HG02798 (cell line): Measurements from ENCODE around the gene RSPH1.
A peak's percentile ranks its signal among the peaks of the same experiment; 100 is the strongest.

ENCODE experiments used
- ATAC-seq: cut with Tn5 transposase; IDR thresholded peaks from one replicate; pipeline ENCODE4 v1.9.1; 2021; ENCODE audit warnings: mild to moderate bottlenecking; ENCODE audit not compliant: unreplicated experiment, poor library complexity

The RSPH1 gene

DNA sequence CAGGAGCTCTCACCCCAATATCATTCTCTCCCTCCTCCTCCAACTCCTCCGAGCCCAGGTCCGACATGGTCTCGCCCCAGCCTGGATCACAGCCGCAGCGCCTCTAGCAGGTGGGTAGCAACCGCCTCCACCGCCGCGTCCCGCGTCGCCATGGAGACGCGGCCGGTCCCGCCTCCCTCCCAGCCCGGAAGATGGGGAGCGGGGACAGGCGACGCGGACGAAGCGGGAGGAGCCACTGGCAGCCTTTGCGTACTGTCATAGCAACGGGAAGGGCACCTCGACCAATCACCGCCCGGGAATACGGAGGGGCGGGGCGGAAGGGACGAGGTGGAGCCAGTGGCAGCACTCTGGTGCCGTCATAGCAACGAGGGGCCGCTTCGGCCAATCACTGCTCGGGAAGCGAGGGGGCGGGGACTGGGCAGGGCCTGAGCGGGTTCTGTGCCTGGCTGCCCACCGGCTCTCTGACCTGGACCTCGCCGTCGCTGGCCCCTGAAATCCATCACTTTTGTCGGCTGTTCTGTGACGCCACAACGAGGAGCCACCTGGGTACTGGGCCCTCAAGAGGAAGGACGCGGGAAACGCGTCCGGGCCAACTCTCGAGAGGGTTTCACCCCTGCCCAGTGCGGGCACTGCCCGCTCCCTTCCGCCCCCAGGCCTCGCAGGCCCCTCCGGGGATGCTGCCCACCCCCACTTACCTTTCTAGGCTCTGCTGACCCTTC is at the start of gene RSPH1:
RSPH1 (minus strand) TSS at position 105 of the 719 bp plus-strand sequence; CDS start at position 67, 38 bp downstream.
- peak; percentile 99 for ATAC-seq

DNA sequence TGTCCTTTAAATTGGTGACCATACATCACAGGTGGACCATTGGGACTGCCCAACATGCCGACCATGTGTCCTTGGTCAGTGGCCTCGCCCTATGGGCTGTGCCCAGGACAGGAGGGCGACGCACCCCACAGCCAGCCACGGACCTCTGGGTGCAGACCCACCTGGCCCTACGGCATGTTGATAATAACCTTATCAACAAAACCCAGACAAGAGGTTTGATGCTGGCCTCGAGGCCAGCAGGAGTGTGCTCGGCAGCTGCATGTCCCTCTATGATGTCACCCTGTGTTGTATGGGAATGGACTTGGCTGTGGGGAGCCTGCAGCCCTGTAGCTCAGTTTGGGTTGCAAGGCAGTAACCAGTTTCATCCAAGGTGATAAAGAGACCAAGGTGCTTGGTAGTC is 49.7 kb upstream of the RSPH1 start:
- no peak for ATAC-seq

DNA sequence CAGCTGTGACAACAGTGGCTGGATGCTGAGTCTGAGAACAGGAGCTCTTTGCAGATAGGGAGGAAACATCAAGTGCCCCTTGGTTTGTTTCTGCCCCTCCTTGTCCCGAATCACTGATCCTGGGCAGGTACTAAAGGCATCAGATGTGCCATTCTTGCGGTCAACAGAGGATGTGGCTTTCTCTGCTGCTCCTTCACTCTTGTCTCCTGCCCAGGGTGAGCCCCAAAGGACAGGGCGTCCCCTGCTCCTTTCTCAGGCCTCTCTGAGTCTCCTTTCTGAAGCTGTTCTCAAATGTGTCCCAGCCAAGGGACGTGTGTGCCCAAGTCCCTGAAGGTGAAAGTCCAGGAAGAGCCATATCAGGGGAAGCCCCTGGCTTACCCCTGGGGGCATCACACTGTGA is 49.3 kb upstream of the RSPH1 start:
- ATAC-seq, result no peak

DNA sequence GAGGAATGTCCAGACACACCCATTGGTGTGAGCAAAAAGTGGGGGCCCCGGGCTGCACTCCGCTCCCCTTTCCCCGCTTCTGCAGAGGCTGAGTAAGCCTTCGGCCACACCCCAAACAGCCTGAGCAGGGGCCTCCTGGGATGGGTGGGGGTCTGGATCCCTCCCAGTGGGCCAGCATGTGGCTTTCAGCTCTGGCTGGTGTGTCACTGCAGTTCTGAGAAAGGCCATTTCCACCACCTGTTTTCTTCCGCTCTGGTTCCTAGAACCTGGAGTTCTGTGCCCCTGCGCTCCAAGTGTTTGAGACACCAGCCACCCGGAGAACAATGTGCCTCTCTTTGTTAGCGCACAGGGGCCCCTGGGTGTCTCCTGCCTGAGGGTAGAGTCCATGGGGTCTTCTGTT is 48.5 kb upstream of the RSPH1 start:
- ATAC-seq, result no peak

DNA sequence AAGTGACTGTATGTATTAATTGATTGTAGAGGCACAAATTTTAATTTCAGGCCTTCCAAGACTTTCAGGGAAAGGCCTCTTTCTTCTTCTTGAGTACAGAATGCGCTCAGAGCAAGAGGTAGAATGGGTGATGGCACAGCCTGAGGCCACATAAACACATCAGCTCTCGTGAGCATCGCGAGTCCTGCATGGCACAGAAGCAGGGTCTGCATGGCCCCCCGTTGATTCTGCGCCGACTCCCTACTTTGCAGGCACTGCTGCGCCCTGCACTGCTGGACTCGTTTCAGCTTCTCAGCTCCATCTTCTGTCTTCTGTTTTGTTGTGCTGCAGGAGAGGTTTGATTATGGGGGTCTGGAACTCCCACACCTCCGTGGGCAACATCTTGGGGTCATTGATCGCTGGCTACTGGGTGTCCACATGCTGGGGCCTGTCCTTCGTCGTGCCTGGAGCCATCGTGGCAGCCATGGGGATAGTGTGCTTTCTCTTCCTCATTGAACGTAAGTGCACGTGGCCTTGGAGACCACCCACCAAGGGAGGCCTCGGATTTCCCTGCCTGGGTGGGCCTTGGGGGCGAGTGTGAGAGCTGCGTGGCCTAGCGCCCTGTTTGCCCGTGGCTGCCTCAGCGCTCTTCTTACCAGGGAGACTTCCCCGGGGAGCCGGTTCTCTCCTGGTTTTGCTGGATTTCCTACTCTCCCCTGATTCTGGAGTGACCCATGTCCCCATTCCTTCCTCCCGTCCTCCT is 47.3 kb upstream of the RSPH1 start:
- ATAC-seq, result no peak

DNA sequence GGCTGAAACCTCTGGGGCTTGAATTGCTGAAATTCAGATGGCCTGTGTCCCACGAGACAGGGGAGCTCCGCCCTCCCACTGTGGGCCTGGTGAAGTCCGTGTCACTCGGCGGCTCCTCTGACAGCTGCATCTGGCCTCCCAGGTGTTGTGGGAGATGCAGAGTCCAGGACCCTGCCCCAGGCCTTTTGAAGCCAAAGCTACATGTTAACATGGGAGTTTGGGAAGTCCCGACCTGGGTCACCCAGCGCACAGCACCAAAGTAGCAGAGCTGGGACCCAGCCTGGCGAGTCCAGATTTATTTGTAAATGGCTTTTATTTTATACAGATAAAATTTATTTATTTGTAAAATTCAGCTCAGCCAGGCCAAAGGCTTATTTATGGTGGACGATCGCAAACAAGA is 46.6 kb upstream of the RSPH1 start:
- ATAC-seq, result no peak

DNA sequence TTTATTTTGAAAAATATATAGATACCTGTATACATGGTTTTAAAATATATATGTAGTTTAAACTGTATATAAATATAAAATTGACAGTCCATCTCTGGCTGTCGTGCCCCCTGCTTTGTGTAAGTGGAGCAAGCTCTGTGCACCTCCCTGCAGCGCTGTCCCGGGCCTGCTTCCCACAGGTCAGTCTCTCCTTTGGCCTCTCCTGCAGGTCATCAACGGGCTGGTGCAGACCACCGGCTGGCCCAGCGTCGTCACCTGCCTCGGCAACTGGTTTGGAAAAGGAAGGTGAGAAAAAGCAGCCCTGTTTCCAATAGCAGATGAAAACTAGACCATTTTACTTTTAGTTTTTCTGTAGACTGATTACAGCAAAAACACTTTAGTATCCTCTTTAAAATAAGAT is 46.2 kb upstream of the RSPH1 start:
- ATAC-seq, result no peak

DNA sequence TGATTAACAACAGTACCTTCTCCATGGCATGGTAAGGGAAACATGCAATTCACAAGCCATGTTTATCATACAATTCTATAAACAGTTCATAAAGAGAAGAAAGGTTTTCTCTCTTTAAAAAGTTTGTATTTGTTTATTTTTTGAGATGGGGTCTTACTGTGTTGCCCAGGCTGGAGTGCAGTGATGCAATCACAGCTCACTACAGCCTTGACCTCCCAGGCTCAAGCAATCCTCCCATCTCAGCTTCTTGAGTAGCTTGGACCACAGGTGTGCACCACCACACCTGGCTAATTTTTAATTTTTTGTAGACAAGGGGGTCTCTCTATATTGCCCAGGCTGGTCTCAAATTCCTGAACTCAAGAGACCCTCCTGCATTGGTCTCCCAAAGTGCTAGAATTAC is 45.6 kb upstream of the RSPH1 start:
- no peak for ATAC-seq

DNA sequence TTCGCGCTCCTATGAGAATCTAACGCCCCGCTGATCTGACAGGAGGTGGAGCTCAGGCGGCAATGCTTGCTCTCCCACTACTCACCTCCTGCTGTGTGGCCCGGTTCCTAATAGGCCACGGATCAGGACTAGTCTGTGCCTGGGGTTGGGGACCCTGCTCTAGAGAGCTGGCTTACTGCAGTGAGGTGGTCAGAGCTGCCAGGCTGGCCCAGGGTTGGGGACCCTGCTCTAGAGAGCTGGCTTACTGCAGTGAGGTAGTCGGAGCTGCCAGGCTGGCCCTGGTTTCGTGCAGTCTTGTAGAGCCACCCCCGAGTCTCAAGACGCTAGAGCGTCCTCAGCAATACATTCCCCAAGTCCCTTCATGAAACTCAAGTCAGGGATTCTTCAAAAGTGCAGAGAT is 45.1 kb upstream of the RSPH1 start:
- no peak for ATAC-seq

DNA sequence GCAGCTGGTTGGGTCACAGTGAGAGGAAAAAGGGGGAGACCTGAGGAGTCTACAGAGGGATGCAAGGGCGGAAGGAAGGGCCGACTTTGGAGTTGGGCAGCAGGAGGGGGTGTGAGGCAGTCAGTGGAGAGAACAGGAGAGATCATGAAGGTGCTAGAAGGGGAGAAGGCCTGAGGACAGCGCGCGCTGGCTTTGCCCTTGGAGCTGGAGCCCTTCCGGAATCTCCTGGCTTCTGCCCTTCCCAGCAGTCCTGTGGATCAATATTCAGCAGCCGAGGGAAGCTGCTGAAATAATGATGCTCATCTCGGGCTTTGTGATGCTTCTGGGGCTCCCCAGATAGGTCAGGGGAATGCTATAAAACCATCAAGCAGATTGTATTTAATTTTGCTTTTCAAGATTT is 44.4 kb upstream of the RSPH1 start:
- ATAC-seq, result no peak

DNA sequence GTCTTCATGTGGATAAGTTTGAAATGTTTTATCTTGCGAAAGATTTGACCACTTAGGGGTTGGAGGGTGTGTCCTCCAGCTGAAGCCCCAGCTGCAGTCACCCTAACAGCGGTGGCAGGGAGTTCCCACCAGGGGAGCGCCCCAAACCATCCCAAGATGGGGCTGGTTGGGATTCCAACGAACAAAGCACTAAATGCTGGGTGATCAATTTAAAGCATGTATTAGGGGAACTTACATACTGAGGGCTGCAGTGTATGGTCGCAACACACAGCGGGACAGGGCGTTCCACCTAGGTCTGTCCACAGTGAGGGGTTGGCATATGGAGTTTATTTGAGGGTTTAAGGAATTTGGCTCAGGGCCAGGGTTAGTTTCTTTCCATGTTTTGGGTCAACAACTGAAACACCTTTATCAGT is 43.9 kb upstream of the RSPH1 start:
- no peak for ATAC-seq

DNA sequence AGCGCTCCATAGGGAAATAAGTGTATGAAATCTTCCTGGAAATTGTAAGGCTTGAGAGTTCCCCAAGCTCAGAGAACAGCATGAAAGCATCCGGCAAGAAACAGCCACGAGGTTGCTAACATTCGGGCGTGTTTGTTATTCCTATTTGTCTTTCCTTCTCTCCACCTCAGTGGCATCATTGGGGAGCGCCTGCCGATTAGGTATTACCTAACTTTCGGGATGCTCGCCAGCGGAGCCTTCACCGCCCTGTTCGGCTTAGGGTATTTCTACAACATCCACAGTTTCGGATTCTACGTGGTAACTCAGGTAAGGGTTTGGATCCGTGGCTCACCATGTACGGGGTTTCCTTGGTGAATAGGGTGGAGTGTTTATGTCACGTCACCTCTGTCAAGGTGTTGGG is 43.3 kb upstream of the RSPH1 start:
- ATAC-seq, result no peak

DNA sequence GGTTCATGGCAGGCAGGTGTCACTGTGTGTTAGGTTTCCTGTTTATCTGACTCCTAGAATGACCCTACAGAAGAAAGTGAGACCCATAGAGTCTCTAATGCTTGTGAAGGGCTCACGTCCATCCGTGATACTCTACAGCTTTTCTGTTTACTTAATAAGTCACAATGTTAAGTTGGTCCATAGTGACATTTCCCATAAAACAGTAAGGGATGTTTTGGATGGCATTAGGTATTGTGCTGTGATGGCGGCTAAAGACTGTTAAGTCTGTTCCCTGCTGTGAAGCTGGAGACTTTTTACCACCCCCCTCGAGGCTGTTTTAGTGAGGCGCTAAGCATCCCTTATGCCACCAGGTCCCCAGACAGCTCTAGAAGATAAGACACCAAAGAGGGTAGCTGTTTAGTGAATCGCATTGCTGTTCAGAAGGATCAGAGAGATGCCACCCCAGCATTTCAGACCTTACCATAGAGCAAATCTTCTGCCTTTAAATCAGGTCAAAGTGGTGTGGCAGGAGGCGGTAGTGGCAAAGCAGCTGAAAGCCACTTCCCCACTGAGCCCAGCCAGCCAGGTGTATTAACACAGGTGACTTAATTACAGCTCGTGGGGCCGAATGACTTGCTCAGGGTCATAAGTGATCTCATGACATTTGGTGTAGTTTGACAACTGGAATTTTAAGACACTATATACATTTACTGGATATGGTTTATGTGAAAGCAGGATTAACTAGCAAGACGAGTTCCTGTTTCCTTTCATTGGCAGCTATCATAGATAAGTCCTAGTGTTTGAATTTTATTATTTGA is 42.7 kb upstream of the RSPH1 start:
- ATAC-seq, result no peak

DNA sequence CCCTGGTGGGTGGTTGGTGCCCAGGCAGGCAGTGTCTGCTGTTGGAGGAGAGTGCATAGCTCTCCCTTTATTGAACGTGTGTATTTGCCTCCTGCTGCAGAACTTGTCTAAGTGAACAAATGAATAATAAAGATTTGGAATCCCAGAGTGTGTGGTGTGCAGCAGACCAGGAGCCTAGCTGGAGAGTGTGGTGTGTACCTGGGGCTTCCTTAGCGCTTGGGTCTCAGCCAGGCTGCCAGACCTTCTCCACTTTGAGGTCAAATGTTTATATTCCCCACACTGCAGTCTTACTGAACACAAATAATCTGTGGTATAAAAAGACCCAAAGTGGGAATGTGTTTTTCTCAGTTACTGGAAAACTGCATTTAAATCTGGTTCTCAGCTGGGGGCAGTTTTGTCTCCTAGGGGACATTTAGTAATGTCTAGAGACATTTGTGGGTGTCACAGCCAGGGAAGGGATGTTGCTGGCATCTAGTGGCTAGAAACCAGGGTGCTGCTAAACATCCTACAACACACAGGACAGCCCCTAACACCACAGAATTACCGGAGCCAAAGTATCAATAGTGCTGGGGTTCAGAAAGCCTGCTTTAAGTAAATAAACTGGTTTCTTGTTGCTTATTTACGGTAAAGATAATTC is 41.2 kb upstream of the RSPH1 start:
- ATAC-seq, result no peak

DNA sequence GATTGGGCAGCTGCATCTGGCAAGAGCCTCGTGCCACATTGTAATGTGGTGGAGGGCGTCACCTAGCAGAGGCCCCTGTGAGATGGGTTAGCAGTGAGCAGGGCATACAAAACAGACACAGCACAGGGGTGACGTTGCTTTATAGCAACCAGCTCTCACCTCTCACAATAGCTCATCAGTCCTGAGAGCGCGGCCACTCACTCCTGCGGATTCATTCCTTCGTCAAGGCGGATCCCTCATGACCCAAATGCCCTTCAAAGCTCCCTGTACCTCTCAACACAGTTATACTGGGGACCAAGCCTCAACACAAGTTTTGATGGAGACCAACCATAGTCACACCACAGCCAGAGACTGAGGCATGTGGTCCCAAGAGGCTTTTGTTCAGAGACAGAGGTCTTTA is 40.6 kb upstream of the RSPH1 start:
- ATAC-seq, result no peak

DNA sequence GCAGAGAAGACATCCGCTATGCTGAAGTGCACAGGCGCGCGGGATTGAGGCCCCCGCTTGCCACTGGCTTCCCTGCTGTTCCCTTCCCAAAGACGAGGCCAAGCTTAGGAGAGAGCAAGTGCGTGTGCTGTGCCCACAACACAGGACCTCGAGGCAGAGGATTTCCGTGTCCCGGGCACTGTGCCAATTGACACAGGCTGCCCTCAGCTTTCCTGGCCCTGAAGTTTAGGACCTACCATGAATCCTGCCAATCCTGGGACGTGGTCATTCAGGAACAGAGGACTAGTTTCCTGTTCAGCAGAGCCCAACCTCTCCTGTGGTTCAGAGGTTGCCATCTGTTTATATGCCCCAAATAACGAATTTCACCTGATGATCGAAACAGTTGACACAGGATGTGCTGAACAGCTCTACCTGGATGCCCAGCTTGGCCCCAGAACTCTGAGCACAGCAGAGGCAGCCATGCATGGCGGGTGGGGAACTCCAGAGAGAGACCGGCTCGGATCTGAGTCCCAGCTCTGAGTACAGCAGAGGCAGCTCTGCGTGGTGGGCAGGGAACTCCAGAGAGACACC is 39.7 kb upstream of the RSPH1 start:
- peak; percentile 51 for ATAC-seq

DNA sequence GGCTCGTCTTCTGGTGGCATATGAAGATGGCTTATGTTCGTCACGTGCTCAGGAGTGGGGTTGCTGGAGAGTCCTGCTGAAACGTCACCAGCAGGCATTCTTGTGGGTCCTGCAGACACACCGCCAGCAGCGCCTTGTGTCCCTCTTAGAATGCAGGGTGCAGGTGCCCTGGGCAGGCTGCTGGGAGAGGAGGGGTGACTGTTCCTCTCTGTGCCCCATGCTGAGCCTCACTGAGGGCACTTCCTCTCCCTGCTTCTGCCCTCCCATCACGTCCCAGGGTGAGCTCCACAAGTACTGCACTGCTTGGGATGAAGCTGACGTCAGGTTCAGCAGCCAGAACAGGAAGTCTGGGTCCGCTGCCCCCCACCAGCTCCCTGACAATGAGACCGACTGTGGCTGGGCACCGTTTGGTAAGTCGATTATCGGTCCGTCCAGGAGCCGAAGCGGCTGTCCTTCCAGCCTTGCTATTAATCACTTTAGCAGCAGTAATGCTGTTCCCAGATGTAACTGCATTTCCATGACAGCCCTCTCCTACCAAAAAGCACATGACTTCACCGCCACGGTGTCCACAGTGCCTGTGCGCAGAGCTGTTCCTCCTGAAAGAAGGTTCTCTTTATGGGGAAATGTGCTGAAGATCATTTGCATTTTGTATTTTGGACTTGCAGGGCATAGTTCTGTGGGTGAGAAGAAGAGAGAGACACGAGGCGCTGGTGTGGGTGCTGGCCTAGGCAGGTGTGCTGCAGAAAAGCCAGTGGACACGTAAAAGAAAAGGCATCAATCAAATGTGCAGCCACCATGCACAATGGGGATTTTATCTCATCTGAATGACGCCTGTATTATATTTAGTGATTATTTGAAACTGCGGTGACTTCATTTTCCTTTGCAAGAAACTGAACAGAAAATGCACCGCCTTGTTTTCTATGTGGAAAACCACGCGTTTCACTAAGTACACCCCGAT is 38.7 kb upstream of the RSPH1 start:
- ATAC-seq, result peak; percentile 57

DNA sequence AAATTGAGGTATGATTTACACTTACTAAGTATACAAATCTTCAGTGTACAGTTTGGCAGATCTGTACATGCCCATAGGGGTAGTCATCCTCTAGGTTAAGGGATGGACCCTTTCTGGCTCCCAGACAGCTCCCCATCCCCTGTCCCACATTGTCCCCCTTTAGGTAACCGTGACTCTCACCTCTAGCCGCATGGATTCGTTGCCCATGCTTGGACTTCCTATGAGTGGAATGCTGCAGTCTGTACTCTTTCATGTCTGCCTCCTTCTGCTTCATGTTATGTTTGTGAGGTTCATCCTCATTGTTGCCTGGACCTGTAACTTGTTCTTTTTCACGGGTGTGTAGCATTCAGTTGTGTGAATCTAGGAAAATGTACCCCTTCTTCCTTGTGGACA is 37.9 kb upstream of the RSPH1 start:
- no peak for ATAC-seq

DNA sequence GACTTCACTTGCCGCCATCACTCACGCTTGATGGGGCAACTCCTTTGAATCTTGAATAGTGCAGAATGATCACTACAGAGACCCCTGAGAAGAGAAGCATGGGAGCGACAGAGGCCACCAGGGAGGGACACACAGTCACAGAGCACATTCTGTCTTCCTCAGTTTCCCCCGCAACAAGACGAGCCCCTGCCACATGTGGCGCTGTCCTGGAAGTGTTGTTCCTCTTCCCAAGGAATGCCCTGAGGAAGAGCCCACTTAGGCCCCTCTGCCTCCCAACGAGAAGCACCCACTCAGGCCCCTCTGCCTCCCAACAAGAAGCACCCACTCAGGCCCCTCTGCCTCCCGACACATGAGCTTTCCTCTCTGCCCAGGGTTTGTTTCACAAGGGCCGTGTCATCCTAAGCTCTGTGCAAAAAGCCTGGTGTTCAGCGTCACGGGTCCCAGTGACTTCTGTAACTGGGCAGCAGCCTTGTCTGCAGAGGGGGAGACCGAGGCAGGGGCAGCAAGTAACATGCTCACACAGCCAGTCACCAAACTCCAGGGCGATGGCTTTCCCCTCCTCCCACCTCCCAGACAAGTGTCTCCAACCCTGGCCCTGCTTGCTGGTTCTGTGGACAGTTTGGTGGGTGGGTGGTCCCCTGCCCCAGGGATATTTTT is 37.4 kb upstream of the RSPH1 start:
- no peak for ATAC-seq
